ENCODE measurements around the gene NTN4.
"Not testable (repeated sequence)": the region's sequence is repeated elsewhere in the genome, so short reads cannot be mapped to it uniquely, and the experiment has no call there.

Gene NTN4

GRCh38 chr12:95671265-95671664 is 119.3 kb downstream of the NTN4 start:
- TF ChIP-seq POLR2AphosphoS5 (IDR thresholded peaks at IDR 0.05; ENCODE audit: low read depth, low read length) (no peak), POLR2A (IDR thresholded peaks at IDR 0.05; ENCODE audit: low read depth, low read length) (no peak), TAF1 (IDR thresholded peaks at IDR 0.05; ENCODE audit: borderline replicate concordance, low read depth, low read length) (no peak)
- no peak for DNase-seq (ENCODE audit: insufficient read length)
- no peak for FAIRE-seq

GRCh38 chr12:95663525-95663924 is 127.0 kb downstream of the NTN4 start:
- DNase-seq (ENCODE audit: insufficient read length) (no peak), FAIRE-seq (no peak)
- TF ChIP-seq TAF1 (IDR thresholded peaks at IDR 0.05; ENCODE audit: borderline replicate concordance, low read depth, low read length), result no peak
- no peak for TF ChIP-seq POLR2AphosphoS5 (IDR thresholded peaks at IDR 0.05; ENCODE audit: low read depth, low read length)
- TF ChIP-seq POLR2A (IDR thresholded peaks at IDR 0.05; ENCODE audit: low read depth, low read length), result no peak

GRCh38 chr12:95661360-95661759 is 129.2 kb downstream of the NTN4 start:
- DNase-seq (ENCODE audit: insufficient read length) (no peak), FAIRE-seq (no peak)
- TF ChIP-seq POLR2A (IDR thresholded peaks at IDR 0.05; ENCODE audit: low read depth, low read length), result no peak
- no peak for TF ChIP-seq TAF1 (IDR thresholded peaks at IDR 0.05; ENCODE audit: borderline replicate concordance, low read depth, low read length)
- TF ChIP-seq POLR2AphosphoS5 (IDR thresholded peaks at IDR 0.05; ENCODE audit: low read depth, low read length), result no peak

- TF ChIP-seq TAF1 (IDR thresholded peaks at IDR 0.05; ENCODE audit: borderline replicate concordance, low read depth, low read length) (no peak), POLR2AphosphoS5 (IDR thresholded peaks at IDR 0.05; ENCODE audit: low read depth, low read length) (no peak), POLR2A (IDR thresholded peaks at IDR 0.05; ENCODE audit: low read depth, low read length) (no peak)
- FAIRE-seq (no peak), DNase-seq (ENCODE audit: insufficient read length) (no peak)
These were observed 132.2 kb downstream of the NTN4 start for GRCh38 chr12:95658386-95658785.

- FAIRE-seq, result peak; percentile 68
These were observed 135.9 kb downstream of the NTN4 start for GRCh38 chr12:95654665-95655064.

GRCh38 chr12:95653771-95654546 is 136.6 kb downstream of the NTN4 start:
- DNase-seq (ENCODE audit: insufficient read length), result no peak
- TF ChIP-seq POLR2A (IDR thresholded peaks at IDR 0.05; ENCODE audit: low read depth, low read length) (no peak), POLR2AphosphoS5 (IDR thresholded peaks at IDR 0.05; ENCODE audit: low read depth, low read length) (no peak), TAF1 (IDR thresholded peaks at IDR 0.05; ENCODE audit: borderline replicate concordance, low read depth, low read length) (no peak)
- FAIRE-seq, result no peak

More at GRCh38 chr12:95654665-95655064, 135.9 kb downstream of the NTN4 start:
- DNase-seq (ENCODE audit: insufficient read length), result not testable (repeated sequence)

GRCh38 chr12:95651681-95652080 is 138.9 kb downstream of the NTN4 start:
- FAIRE-seq (no peak), DNase-seq (ENCODE audit: insufficient read length) (no peak)
- TF ChIP-seq POLR2AphosphoS5 (IDR thresholded peaks at IDR 0.05; ENCODE audit: low read depth, low read length) (no peak), TAF1 (IDR thresholded peaks at IDR 0.05; ENCODE audit: borderline replicate concordance, low read depth, low read length) (no peak), POLR2A (IDR thresholded peaks at IDR 0.05; ENCODE audit: low read depth, low read length) (no peak)

- DNase-seq (ENCODE audit: insufficient read length) (no peak), FAIRE-seq (no peak)
- TF ChIP-seq POLR2AphosphoS5 (IDR thresholded peaks at IDR 0.05; ENCODE audit: low read depth, low read length), result no peak
These were observed 141.4 kb downstream of the NTN4 start for GRCh38 chr12:95648990-95649791.

- TF ChIP-seq POLR2AphosphoS5 (IDR thresholded peaks at IDR 0.05; ENCODE audit: low read depth, low read length) (no peak), TAF1 (IDR thresholded peaks at IDR 0.05; ENCODE audit: borderline replicate concordance, low read depth, low read length) (no peak), POLR2A (IDR thresholded peaks at IDR 0.05; ENCODE audit: low read depth, low read length) (no peak)
- DNase-seq (ENCODE audit: insufficient read length) (no peak), FAIRE-seq (no peak)
These were observed 143.8 kb downstream of the NTN4 start for GRCh38 chr12:95646781-95647190.

GRCh38 chr12:95643256-95643655 is 147.3 kb downstream of the NTN4 start:
- FAIRE-seq, result no peak
- TF ChIP-seq TAF1 (IDR thresholded peaks at IDR 0.05; ENCODE audit: borderline replicate concordance, low read depth, low read length) (no peak), POLR2A (IDR thresholded peaks at IDR 0.05; ENCODE audit: low read depth, low read length) (no peak), POLR2AphosphoS5 (IDR thresholded peaks at IDR 0.05; ENCODE audit: low read depth, low read length) (no peak)

GRCh38 chr12:95642583-95642982 is 148.0 kb downstream of the NTN4 start:
- no peak for FAIRE-seq
- no peak for DNase-seq (ENCODE audit: insufficient read length)
- TF ChIP-seq POLR2AphosphoS5 (IDR thresholded peaks at IDR 0.05; ENCODE audit: low read depth, low read length) (no peak), TAF1 (IDR thresholded peaks at IDR 0.05; ENCODE audit: borderline replicate concordance, low read depth, low read length) (no peak), POLR2A (IDR thresholded peaks at IDR 0.05; ENCODE audit: low read depth, low read length) (no peak)

More at GRCh38 chr12:95643256-95643655, 147.3 kb downstream of the NTN4 start:
- DNase-seq (ENCODE audit: insufficient read length), result no peak

Measured in GM12892 (cell line).